ENCODE measurements around the gene HEATR5A.

- TF ChIP-seq POLR2AphosphoS5 (IDR thresholded peaks at IDR 0.05; ENCODE audit: low read depth, low read length) (no peak), TAF1 (IDR thresholded peaks at IDR 0.05; ENCODE audit: borderline replicate concordance, insufficient read depth, low read length) (no peak), FOXP2 (optimal IDR thresholded peaks at IDR 0.05; ENCODE audit: borderline replicate concordance, extremely low read depth, extremely low read length, insufficient read depth) (no peak), SIN3A (IDR thresholded peaks at IDR 0.05; ENCODE audit: borderline replicate concordance, insufficient read depth, low read length) (no peak)
- TF ChIP-seq, protein P1, sequence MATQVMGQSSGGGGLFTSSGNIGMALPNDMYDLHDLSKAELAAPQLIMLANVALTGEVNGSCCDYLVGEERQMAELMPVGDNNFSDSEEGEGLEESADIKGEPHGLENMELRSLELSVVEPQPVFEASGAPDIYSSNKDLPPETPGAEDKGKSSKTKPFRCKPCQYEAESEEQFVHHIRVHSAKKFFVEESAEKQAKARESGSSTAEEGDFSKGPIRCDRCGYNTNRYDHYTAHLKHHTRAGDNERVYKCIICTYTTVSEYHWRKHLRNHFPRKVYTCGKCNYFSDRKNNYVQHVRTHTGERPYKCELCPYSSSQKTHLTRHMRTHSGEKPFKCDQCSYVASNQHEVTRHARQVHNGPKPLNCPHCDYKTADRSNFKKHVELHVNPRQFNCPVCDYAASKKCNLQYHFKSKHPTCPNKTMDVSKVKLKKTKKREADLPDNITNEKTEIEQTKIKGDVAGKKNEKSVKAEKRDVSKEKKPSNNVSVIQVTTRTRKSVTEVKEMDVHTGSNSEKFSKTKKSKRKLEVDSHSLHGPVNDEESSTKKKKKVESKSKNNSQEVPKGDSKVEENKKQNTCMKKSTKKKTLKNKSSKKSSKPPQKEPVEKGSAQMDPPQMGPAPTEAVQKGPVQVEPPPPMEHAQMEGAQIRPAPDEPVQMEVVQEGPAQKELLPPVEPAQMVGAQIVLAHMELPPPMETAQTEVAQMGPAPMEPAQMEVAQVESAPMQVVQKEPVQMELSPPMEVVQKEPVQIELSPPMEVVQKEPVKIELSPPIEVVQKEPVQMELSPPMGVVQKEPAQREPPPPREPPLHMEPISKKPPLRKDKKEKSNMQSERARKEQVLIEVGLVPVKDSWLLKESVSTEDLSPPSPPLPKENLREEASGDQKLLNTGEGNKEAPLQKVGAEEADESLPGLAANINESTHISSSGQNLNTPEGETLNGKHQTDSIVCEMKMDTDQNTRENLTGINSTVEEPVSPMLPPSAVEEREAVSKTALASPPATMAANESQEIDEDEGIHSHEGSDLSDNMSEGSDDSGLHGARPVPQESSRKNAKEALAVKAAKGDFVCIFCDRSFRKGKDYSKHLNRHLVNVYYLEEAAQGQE (IDR thresholded peaks at IDR 0.05; ENCODE audit: insufficient read depth in 1 of 2, low read depth in 2 of 2, low read length in 2 of 2), result no peak
Observed at GRCh38 chr14:31439561-31439960, 19.2 kb upstream of the HEATR5A start.
